GM23338 (cell line): ENCODE measurements around the gene EIF4E3. TPM values are rescaled to one million over a fixed set of nuclear protein-coding genes. Genes with fewer than 3 reads are reported as not detected.
A peak's percentile ranks its signal among the peaks of the same experiment; 100 is the strongest.

Experiments
- ATAC-seq: fragments of 200-7000 bp; cut with Tn5 transposase; 3 replicates; pipeline ENCODE4 v1.9.1; 2020
- DNase-seq: peaks from one replicate; pipeline ENCODE4 v3.0.0-alpha.2; 2015; ENCODE audit warnings: low spot score
- H2AFZ ChIP-seq: fragments of 200-600 bp; sonication (generic); 2 replicates; pipeline ENCODE4 v1.8.0; 2016; ENCODE audit warnings: antibody characterized with exemption, mild to moderate bottlenecking, moderate library complexity
- H3F3A ChIP-seq: fragments of 200-600 bp; sonication (generic); replicated peaks from 2 replicates; pipeline ENCODE4 v1.8.0; 2017; ENCODE audit warnings: antibody characterized with exemption, mixed run types, low read depth
- H3K27ac ChIP-seq: fragments of 200-600 bp; sonication (generic); 2 replicates; pipeline ENCODE4 v1.6.1; 2016; ENCODE audit warnings: low read depth
- H3K27me3 ChIP-seq: fragments of 200-600 bp; sonication (generic); 2 replicates; pipeline ENCODE4 v1.8.0; 2016; ENCODE audit warnings: mild to moderate bottlenecking, mixed run types, moderate library complexity; ENCODE audit not compliant: insufficient read depth
- H3K36me3 ChIP-seq: fragments of 200-600 bp; sonication (generic); 2 replicates; pipeline ENCODE4 v1.8.0; 2016; ENCODE audit warnings: mild to moderate bottlenecking; ENCODE audit not compliant: insufficient read depth
- H3K4me1 ChIP-seq: fragments of 200-600 bp; sonication (generic); 2 replicates; pipeline ENCODE4 v1.8.0; 2016; ENCODE audit warnings: mild to moderate bottlenecking, moderate library complexity; ENCODE audit not compliant: insufficient read depth
- H3K4me2 ChIP-seq: fragments of 200-600 bp; sonication (generic); 2 replicates; pipeline ENCODE4 v1.7.1; 2017; ENCODE audit warnings: mixed run types
- H3K4me3 ChIP-seq: fragments of 200-600 bp; sonication (generic); 2 replicates; pipeline ENCODE4 v1.6.1; 2016; ENCODE audit warnings: mixed run types
- H3K79me2 ChIP-seq: fragments of 200-600 bp; sonication (generic); replicated peaks from 2 replicates; pipeline ENCODE4 v1.8.0; 2017; ENCODE audit warnings: mild to moderate bottlenecking; ENCODE audit not compliant: insufficient read depth
- H3K9me2 ChIP-seq: fragments of 200-600 bp; sonication (generic); 2 replicates; pipeline ENCODE4 v1.8.0; 2017; ENCODE audit not compliant: insufficient read depth
- H4K20me1 ChIP-seq: fragments of 200-600 bp; sonication (generic); replicated peaks from 2 replicates; pipeline ENCODE4 v1.8.0; 2017; ENCODE audit warnings: mild to moderate bottlenecking; ENCODE audit not compliant: insufficient read depth
- H3K27ac Mint-ChIP-seq: 2 replicates; pipeline ENCODE4 v1.8.0; 2020; ENCODE audit warnings: inconsistent platforms, mild to moderate bottlenecking, moderate library complexity, mixed read lengths
- H3K27me3 Mint-ChIP-seq: 3 replicates; pipeline ENCODE4 v1.8.0; 2022; ENCODE audit warnings: low read depth, mild to moderate bottlenecking, moderate library complexity, mixed read lengths, inconsistent platforms; ENCODE audit not compliant: insufficient read depth, poor library complexity
- H3K36me3 Mint-ChIP-seq: 3 replicates; pipeline ENCODE4 v1.8.0; 2021; ENCODE audit warnings: low read depth, mild to moderate bottlenecking, inconsistent platforms, moderate library complexity, mixed read lengths
- H3K4me1 Mint-ChIP-seq: 3 replicates; pipeline ENCODE4 v1.8.0; 2020; ENCODE audit warnings: mild to moderate bottlenecking, inconsistent platforms, mixed read lengths
- H3K4me3 Mint-ChIP-seq: 3 replicates; pipeline ENCODE4 v1.8.0; 2021; ENCODE audit warnings: moderate library complexity, mild to moderate bottlenecking, inconsistent platforms, mixed read lengths
- H3K9me3 Mint-ChIP-seq: 3 replicates; pipeline ENCODE4 v1.8.0; 2020; ENCODE audit warnings: moderate library complexity, mild to moderate bottlenecking, inconsistent platforms, mixed read lengths
- EZH2 ChIP-seq: fragments of 200-600 bp; sonication (generic); IDR thresholded peaks from one replicate; pipeline ENCODE4 v1.8.0; 2017; ENCODE audit warnings: antibody characterized with exemption, mild to moderate bottlenecking, low read depth; ENCODE audit not compliant: unreplicated experiment
- POLR2AphosphoS5 ChIP-seq: IDR thresholded peaks from 2 replicates; pipeline ENCODE4 v1.6.1; 2016; ENCODE audit warnings: antibody characterized with exemption, low read depth
- STAT1 ChIP-seq: IDR thresholded peaks from one replicate; pipeline ENCODE4 v1.6.1; 2016; ENCODE audit warnings: antibody characterized with exemption; ENCODE audit not compliant: unreplicated experiment
- ZNF331 ChIP-seq: fragments of 250-450 bp; sonication (Bioruptor Pico); IDR thresholded peaks from 2 replicates; pipeline ENCODE4 v1.5.0; 2020; ENCODE audit warnings: low read depth, mild to moderate bottlenecking, moderate library complexity
- polyA plus RNA-seq: library from polyadenylated mRNA; unstranded; fragments of >200 nt; fragmentation: Nextera tagmentation; extraction: Ambion mirVana; gene quantifications from 2 replicates; pipeline ENCODE4 v1.2.1, GENCODE V29; 2016
- total RNA-seq: library from RNA; depleted of rRNA; stranded (reverse); fragments of >200 nt; shearing (Covaris generic); gene quantifications from 2 replicates; pipeline ENCODE4 v1.2.3, GENCODE V29; 2014
- TF ChIP-seq, protein P1 (sequence below), 2 experiments: fragments of 200-600 bp in 1 of 2; sonication (generic) in 1 of 2; conservative IDR thresholded peaks; 2 replicates each; pipeline versions ENCODE4 v1.5.1 to v1.6.1; 2016 to 2017; ENCODE audit warnings: antibody characterized with exemption in 2 of 2, low read depth in 2 of 2, mild to moderate bottlenecking in 2 of 2, moderate library complexity in 1 of 2

The EIF4E3 gene
- total and polyA plus RNA-seq, 2 experiments from 2014 or later = 6.0 to 9.7 TPM

- peaks cover 10% of the 10 kb centered on the region; the same call in 1 of the 2 replicates for H3F3A ChIP-seq
- H3K4me1 Mint-ChIP-seq = peaks cover 19% of the 10 kb centered on the region
- peak within 1 kb of the TSS; percentile 80 for H2AFZ ChIP-seq
- no peaks in the 10 kb centered on the region for H4K20me1 ChIP-seq
- peak; percentile 57 for DNase-seq
- H3K36me3 ChIP-seq = no peaks in the 10 kb centered on the region; the same call in 1 of the 2 replicates
- no peak within 1 kb of the TSS for H3K27ac Mint-ChIP-seq
- H3K27ac ChIP-seq = no peak within 1 kb of the TSS
- H3K4me3 ChIP-seq = peak within 1 kb of the TSS; percentile 73
- ATAC-seq = peak; percentile 38
- H3K79me2 ChIP-seq = peaks cover 5% of the 10 kb centered on the region; the same call in 1 of the 2 replicates
- peak within 1 kb of the TSS; percentile 85 for H3K4me2 ChIP-seq
- H3K36me3 Mint-ChIP-seq = peaks cover 10% of the 10 kb centered on the region; the same call in 2 of the 3 replicates
- H3K4me3 Mint-ChIP-seq = peak within 1 kb of the TSS; percentile 76
- H3K9me2 ChIP-seq = no peaks in the 10 kb centered on the region
- peaks cover 41% of the 10 kb centered on the region for H3K27me3 Mint-ChIP-seq
- H3K9me3 Mint-ChIP-seq = no peaks in the 10 kb centered on the region; the same call in 2 of the 3 replicates
- H3K27me3 ChIP-seq = peaks cover 60% of the 10 kb centered on the region
- TF ChIP-seq POLR2AphosphoS5 (peak; percentile 35; the same call in 1 of the 2 replicates), STAT1 (no peak)
- peaks cover 17% of the 10 kb centered on the region for H3K4me1 ChIP-seq
Measured at GRCh38 chr3:71753701-71754609, 28.8 kb upstream of the EIF4E3 start, which contains the start of gene GPR27. TSS of gene GPR27 (plus strand) at chr3:71753855. CDS start at chr3:71754050, 195 bp downstream.

GRCh38 chr3:71752831-71753700, 27.9 kb upstream of the EIF4E3 start:
- no peaks in the 10 kb centered on the region; the same call in 1 of the 2 replicates for H3K36me3 ChIP-seq
- H3K36me3 Mint-ChIP-seq = peaks cover 10% of the 10 kb centered on the region; the same call in 2 of the 3 replicates
- no peaks in the 10 kb centered on the region; the same call in 2 of the 3 replicates for H3K9me3 Mint-ChIP-seq
- H3K4me3 ChIP-seq = peak overlapping the region; percentile 73
- DNase-seq = peak; percentile 50
- peaks cover 55% of the 10 kb centered on the region for H3K27me3 ChIP-seq
- H3K4me1 Mint-ChIP-seq = peaks cover 19% of the 10 kb centered on the region
- H3K27ac Mint-ChIP-seq = no peak overlapping the region
- H2AFZ ChIP-seq = peak overlapping the region; percentile 80
- peaks cover 17% of the 10 kb centered on the region for H3K4me1 ChIP-seq
- H3K27me3 Mint-ChIP-seq = peaks cover 41% of the 10 kb centered on the region
- peaks cover 5% of the 10 kb centered on the region; the same call in 1 of the 2 replicates for H3K79me2 ChIP-seq
- peak; percentile 68 for ATAC-seq
- H3K4me3 Mint-ChIP-seq = peak overlapping the region; percentile 76
- TF ChIP-seq ZNF331 (no peak), EZH2 (peak; percentile 80)
- TF ChIP-seq, protein P1, sequence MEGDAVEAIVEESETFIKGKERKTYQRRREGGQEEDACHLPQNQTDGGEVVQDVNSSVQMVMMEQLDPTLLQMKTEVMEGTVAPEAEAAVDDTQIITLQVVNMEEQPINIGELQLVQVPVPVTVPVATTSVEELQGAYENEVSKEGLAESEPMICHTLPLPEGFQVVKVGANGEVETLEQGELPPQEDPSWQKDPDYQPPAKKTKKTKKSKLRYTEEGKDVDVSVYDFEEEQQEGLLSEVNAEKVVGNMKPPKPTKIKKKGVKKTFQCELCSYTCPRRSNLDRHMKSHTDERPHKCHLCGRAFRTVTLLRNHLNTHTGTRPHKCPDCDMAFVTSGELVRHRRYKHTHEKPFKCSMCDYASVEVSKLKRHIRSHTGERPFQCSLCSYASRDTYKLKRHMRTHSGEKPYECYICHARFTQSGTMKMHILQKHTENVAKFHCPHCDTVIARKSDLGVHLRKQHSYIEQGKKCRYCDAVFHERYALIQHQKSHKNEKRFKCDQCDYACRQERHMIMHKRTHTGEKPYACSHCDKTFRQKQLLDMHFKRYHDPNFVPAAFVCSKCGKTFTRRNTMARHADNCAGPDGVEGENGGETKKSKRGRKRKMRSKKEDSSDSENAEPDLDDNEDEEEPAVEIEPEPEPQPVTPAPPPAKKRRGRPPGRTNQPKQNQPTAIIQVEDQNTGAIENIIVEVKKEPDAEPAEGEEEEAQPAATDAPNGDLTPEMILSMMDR (conservative IDR thresholded peaks at IDR 0.05; ENCODE audit: low read depth in 2 of 2) = 0 out of 4 replicates have a peak, but pooled peaks of 1 of the 2 experiments have one; percentile 18
- peak overlapping the region; percentile 85 for H3K4me2 ChIP-seq
- no peaks in the 10 kb centered on the region for H4K20me1 ChIP-seq
- H3K9me2 ChIP-seq = no peaks in the 10 kb centered on the region
- peaks cover 10% of the 10 kb centered on the region; the same call in 1 of the 2 replicates for H3F3A ChIP-seq
- H3K27ac ChIP-seq = no peak overlapping the region
